DMS53 treated with DMSO at 0.1 percent for 48 hours (cell line): ENCODE data around the gene NGRN.
"Not testable (repeated sequence)": the region's sequence is repeated elsewhere in the genome, so short reads cannot be mapped to it uniquely, and the experiment has no call there.

Source experiments
- DNase-seq: peaks from one replicate; lab custom pipeline; 2025; ENCODE audit not compliant: unreplicated experiment; lab: John Stamatoyannopoulos, UW

NGRN gene

DNA sequence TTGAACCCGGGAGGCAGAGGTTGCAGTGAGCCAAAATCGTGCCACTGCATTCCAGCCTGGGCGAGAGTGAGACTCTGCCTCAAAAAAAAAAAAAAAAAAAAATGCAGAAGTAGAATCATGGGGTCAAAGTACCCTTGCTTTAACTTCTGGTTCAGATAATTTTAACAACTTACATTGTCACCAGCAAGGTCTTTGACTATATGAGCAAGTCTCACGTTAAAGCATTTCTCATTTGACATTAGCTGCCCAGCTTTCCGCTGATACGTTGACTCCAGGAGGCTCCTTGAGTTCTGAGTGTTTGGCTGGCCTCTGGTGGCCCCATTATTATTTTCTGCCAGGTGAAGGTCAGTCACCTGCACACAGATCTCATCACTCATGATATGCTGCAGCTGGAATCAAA is 16.2 kb downstream of the NGRN start:
- DNase-seq = not testable (repeated sequence)

DNA sequence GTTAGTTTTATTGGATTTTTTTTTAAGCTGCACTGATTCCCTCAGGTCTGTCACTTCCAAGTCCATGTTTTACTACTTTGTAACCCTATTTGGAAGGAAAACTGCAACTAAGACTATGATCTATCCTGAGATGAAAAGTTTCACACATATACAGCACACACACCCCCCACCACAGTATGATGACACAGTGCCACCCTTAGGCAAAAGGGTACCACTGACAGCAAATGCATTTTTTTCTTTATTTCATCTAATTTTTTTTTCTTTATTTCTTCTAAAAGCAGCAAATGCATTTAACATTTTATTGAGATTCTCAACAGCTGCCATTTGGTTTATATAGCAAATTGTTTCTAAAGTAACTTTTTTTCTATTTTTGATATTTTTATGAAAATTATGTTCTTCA is 21.2 kb downstream of the NGRN start:
- DNase-seq = no peak

DNA sequence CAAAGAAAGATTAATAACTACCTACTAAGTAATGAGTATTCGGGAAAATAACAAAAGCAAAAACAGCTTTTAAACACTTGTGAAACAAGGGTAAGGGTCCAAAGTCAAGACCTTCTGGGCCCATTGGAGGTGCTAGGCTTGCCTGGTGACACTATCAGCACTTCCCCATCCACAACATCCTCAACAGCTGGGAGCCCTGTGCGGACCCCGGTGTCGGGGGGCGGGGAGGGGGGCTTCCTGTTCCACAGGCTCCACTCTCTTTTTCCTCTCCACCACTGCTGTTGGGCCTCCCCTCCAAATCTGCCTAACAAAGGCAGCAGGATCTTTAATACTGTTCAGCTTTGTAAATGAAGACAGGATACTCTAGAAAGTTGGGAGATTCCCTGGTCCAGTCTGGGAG is 21.6 kb downstream of the NGRN start:
- no peak for DNase-seq

DNA sequence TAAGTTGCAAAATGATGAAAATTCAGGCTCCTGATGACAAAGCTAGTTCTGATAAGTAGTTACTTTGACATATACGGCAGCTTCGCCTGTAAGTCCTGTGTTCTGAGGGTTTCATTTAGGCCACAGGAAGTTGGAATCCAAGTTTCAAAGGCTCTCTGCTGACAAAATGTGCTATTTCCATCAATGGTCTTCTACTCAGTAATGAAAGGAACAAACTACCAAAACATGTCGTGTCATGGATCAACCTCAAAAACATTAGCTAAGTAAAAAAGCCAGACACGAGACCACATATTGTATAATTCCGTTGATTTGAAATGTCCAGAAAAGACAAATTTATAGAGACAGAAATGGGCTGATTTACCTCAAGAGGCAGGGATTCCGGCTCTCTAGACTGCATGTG is 22.5 kb downstream of the NGRN start:
- DNase-seq = no peak

DNA sequence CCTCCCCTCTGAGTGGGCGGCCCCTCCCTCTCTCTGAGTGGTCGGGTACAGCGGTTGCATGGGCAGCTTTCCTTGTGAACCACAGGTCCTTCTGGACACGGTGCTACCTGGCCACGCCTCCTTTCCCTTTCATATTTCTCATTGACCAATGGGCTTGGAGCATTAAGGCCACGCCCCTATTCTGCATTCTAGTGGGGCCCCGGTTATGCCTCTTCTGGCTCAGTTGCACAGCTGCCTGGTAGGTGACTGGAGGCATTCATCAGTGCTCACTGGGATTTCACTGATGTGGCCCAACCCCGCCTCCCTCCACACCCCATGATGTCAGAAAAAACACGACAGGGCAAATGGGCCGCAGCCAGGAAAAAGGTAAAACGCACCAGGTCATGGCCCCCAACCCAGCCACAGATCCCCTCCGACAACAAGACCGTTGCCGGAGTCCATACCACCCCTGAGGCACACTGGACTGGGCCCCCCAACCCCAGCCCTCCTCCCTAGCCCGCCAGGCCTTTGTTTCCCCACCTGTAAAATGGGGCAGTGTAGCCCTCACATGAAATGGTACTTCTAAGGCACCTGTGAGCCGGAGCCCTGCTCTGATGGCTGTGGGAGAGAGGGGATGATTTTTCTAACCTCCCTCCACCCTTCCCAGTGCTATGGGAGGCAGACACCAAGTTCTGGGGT is 26.3 kb downstream of the NGRN start:
- no peak for DNase-seq

DNA sequence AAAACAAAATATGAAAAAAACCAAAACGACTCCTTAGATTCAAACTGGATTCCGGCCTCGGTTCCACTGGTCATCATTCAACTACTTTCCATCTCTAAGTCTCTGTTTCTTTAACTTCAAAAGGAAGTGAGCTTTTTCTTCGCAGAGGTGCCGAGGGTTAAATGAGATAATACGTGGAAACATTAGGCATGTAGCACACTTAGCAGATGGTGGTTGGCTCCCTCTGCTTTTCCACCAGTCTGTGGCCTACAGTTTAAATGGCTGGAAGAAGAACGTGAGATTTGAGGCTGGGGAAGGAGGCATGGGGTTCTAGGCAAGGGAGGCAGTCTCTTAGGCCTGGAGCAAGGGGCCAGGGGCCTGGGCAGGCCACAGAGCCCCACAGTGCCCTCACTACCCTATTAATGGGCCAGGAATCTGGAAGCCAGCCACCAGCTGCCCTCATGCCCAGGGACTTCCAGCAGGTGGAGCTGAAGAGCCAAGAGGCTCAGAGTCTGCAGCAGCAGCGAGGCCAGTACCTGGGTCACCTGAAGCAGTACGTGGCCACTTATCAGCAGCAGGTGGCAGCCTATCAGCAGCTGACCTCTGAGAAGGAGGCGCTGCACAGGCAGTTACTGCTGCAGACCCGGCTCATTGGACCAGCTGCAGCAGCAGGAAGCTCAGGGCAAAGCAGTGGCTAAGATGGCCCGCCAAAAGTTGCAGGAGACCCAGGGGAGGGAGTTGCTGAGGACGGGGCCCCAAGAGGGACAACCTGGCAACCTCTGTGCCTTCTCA is 27.8 kb downstream of the NGRN start:
- peak; percentile 87 for DNase-seq

DNA sequence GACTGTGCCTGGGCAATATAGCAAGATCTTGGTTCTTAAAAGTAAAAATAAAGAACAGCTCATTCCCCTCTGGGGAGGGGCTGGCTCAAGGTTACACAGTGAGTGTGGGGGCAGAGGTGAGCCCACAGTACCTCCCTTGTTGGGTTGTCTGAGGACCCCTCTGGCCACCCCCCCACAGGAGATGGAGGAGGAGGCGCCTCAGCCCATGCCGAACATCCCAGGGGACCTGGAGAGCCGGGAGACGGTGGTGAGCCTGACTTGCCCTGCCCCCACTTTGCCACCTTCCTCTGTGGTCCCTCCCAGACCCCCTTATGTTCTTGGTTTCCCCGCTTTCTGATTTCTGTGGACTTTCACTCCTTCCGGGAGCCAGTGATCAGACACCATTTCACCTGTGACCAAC is 28.7 kb downstream of the NGRN start:
- no peak for DNase-seq

DNA sequence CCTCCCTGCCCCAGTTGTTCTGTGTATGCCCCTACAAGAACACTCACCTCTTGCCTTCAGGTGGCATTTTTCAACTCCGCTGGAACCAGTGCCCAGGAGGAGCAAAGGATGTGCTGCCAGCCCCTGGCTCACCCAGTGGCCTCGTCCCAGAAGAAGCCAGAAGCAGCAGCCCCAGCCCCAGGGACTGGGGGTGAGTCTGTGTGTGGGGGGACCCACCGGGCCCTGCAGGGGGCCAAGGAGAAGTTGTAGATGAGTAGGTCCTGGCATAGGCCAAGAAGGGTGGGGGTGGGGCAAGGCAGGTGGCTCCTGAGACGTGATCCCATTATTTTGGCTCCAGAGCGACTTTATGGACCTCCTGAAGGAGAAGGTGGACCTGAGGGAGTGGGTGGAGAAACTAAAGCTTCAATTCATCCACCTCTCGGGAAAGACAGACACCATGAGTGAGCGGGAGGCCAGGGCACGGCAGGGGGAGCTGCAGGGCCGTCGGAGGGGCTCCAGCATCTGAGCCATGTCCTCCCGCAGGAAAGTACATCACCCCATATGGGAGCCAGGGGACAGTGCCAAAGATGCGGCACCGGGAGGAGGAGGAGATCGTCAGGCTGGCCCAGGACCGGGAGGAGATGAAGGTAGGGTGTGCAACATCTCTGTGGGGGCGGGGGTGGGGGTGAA is 29.3 kb downstream of the NGRN start:
- no peak for DNase-seq

DNA sequence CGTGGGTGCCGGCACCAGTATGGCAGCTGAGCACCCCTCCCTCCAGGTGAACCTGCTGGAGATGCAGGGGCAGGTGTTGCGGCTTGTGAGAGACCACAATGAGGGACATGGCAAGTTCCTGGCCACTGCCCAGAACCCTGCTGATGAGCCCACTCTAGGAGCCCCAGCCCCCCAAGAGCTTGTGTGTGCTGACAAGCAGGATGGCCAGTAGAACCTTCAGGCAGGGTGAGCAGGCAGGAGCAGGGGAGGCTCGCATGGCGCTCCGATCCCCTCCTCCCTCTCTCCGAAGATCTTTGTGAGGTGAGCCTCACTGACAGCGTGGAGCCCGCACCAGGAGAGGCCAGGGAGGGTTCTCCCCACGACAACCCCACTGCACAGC is 29.8 kb downstream of the NGRN start:
- DNase-seq = no peak

DNA sequence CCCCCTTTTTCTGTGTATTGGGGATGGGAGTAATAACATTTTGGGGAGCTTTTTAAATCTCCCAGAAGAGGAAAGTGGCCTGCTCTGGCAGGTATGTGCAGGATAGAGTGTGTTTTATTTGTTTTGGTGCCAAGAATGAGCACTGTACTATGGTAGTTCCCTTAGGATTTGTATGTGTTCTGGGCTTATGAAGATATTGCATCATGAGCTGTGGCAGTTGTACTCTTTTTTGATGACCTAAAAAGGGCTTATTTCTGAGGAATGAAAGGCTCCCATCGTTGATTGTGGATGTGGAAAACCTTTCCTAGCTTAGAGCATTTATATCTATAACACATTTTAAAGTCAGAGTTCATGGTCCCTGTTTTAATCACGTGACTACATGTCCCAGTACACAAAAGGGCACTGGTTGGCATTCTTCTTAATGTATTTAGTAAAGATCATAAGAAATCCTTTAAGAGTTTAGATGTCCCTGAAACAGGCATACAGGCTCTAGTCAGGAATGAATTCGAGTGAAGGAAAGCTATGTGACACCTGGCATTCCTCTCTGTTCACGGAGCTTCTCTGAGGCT is 30.9 kb downstream of the NGRN start:
- DNase-seq = not testable (repeated sequence)

DNA sequence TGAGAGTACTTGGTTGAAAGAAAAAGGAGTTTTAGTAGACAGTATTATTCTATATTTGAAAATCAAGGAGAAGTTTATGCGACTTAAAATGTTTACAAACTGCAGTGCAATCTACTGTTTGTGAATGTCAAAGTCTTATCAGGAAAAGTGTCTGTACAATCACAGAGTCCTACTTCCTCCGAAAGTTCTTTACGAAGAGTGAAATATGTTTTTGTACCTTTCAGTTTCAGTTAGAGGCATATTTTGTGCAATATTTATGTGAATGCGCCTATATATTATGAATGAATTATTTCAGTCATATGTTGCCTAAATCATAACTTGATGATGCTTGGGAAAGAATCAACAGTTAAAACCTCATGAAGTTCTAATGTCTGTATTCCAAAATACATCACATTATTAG is 31.5 kb downstream of the NGRN start:
- DNase-seq = no peak

DNA sequence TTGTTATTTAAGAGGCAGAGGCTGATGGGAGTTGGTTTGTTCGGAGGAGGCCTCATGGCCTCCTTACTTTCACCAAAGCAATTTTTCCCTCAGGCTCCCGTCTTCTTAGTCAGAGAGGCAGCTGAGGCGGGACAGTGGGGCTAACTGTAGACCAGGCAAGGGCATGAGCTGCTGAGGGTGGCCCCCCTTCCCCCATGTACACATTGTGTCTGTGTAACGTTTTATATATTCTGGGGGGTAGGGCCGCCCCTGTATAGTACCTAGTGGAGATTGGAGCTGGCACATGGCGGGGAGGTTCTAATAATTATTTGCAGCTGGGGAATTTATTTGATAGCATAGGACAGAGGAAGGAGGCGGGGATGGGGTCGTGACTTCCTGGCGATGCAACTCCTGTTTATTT is 35.1 kb downstream of the NGRN start:
- DNase-seq = no peak

DNA sequence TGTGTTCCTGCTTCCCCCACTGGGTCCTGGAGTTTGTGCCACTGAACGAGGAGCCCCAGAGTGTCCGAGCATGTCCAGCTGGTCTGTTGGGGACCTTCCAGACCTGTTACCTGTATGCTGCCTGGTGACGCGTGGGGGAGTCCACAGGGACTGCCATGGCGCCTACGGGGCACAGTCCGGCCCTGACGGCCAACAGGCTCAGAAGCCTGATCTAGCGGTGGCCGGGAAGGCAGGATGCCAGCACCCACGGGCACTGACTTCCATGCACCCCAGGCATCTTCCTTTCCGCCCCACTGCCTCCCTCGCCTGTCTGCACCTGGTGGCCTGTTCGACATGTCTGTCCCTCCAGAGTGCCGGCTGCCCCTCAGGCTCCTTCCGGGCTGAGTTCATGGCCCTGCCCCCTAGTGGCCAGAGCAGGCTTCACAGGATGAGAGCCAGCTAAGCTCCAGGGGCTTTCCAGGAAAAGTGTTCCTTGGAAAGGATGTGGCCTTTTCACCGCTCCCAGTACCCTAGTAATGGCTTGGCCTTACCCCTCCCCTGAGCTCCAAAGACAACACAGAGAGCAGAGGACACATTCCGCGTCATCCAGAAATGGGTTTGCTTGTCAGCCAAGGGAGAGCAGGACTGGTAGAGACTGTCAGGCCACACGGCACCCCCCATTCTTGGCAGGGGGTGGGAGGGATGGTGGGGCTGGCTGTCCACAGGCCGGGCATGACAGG is 35.7 kb downstream of the NGRN start:
- no peak for DNase-seq

DNA sequence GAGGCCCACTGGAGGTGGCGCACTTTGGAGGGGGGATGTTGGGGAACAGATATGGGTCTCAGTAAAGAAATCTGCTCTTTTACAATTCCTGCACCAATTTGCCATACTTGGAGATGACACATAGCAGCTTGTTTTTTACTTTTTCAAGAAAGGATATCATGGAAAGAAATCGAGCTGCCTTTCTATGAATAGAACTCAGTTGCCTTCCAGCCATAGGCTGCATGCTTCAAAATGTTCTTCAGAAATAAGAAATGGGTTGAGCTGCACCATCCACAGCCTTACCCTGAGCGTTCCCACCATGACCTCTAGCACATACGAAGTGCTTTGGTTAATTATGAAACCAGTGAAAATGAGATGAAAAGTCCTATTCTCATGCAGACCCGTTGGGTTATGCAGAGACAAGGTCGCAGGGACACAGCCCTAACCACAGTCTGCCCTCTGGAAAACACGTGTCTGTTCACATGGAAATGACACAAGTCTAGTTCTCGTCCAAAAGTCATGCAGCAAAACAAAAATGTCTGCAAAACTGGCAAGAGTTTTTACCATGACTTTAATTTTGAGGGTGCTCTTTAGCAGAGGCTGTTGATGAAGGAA is 36.3 kb downstream of the NGRN start:
- DNase-seq = no peak

DNA sequence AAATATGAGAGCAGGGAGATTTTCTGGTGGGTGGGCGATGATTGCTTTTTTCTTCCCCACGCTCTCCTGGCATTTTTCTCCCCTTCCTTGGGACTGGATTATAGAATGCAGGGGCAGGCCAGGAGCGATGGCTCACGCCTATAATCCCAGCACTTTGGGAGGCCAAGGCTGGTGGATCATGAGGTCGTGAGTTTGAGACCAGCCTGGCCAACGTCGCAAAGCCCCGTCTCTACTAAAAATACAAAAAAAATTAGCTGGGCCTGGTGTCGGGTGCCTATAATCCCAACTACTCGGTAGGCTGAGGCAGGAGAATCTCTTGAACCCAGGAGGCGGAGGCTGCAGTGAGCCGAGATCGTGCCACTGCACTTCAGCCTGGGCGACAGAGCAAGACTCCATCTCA is 39.9 kb downstream of the NGRN start:
- not testable (repeated sequence) for DNase-seq

DNA sequence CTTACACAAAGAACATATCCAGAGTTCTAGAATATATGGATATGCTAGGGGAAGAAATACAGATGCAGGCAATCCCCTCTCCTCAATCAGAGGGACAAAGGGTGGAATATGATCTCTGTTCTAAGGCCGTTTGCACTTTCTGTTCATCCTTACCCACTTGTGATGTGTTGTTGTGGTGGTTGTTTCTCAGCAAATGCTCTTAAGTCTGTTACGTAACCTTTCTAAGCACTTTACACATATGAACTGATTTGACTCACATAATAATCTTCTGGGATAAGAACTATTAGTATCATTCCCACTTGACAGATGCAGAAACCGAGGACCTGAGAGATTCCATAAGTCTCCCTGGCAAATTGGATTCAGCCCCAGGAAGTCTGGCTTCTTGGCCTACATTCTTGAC is 40.5 kb downstream of the NGRN start:
- no peak for DNase-seq

DNA sequence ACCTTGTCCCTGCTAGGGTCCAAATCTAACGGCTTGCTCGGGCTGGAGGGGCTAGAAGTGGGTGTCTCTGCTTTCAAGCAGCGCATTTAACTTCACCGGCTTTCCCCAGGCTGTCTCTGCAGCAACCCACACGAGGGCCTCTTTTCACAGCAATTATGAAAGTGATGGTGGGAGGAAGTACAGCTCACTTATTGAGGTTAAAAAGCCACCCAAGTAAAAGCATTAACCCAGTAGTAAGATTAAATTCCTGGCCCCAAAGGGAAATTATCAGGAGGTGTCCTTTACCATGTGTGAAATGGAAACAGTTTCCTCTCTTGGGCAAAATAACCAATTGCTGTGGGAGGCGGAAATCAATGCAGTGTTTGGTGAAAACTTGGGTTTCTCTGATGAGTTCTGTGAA is 41.1 kb downstream of the NGRN start:
- DNase-seq = no peak

DNA sequence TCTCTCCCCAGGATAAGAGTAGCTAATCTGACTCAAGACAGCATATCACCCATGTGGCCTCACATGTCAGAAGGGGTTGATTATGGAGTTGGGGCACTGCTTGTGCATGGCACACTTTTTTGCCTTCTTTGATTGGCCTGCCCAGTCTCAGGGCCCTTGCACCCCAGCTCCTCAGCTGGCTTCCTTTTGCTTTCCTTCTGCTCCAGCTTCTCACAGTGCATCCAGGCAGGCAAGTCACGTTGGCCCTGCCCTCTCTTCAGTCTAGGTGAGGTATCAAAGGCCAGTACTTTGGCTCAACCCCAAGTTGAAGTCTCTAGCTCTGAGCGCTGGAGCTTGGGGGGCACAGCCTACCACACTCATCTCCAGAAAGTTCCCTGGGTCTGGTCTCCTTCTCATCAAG is 42.2 kb downstream of the NGRN start:
- DNase-seq = no peak

DNA sequence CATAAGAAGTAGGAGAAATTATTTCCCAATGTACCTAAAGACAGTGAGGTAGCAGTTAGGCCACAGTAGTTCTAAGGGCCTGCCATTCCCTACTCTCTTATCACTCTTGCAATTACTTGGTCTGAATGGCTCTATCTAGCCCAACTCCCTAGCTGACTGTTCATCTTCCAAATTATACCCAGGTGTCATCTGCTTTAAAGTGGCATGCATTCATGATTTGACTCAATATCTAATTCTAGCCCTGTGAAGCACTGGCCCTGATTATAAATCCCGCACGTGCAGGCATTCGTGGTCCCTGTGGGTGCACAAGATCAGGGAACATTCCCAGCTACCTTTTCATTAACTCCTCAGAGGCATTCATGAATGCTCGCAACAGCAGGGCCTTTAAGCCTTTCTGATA is 43.5 kb downstream of the NGRN start:
- DNase-seq = no peak

DNA sequence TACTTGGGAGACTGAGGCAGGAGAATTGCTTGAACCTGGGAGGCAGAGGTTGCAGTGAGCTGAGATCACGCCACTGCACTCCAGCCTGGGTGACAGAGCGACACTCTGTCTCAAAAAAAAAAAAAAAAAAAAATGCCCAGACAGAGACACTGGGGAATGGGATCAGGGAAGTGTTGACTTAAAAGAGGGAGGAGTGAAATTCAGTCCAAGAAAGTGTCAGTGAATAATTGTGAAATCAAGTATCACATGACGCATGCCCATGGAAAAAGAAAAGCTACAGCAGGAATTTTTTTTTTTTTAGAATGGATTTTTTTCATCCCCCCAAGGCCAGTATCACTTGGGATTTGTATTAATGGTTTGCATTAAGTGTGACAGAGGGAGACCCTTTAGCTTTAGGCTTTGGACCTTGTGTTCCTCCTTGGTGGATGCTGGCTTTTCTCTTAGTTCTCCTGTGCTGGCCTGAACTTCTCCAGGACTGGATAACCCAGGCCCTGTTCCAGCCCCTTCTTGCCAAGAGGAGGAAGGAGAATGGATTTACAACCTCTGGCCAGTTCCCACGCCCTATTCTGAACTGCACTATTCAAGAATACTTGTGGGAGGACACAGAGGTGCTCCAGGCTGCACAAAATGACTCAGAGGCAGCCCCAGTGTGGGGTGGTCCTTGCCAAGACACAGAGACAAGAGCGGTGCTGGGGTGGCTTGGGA is 50.0 kb downstream of the NGRN start:
- no peak for DNase-seq
